22Rv1 (cell line): Measurements from ENCODE around the gene TGFBR3.

ENCODE experiments used
- H3K27ac ChIP-seq: fragments of 450-650 bp; 2 replicates; pipeline ENCODE4 v1.5.1; 2017
- ZFX ChIP-seq: fragments of 450-650 bp; IDR thresholded peaks from 2 replicates; pipeline ENCODE4 v1.6.1; 2017; ENCODE audit warnings: antibody characterized with exemption, borderline replicate concordance
- TF ChIP-seq, protein P1 (sequence below): fragments of 450-650 bp; IDR thresholded peaks from 2 replicates; pipeline ENCODE4 v1.5.1; 2017; ENCODE audit warnings: mild to moderate bottlenecking

The TGFBR3 gene

DNA sequence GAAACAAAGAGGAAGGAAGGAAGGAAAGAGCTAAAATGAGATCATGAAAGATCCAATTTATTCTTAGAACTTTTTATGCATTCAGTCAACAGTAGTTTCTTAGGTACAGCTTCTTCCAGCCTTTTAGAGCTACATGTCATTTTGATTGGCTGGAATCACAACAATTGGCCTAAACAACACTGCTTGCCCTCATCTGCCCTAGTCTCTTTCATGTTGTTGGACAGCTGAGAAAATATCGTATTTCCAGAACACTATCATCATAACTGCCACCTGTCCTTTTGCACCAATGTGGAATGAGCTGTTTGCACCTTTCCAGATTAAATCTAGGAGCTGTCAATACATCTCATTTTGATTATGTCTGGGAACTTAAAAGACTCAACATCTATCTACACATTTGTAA, 161.7 kb downstream of the TGFBR3 start:
- TF ChIP-seq, protein P1, sequence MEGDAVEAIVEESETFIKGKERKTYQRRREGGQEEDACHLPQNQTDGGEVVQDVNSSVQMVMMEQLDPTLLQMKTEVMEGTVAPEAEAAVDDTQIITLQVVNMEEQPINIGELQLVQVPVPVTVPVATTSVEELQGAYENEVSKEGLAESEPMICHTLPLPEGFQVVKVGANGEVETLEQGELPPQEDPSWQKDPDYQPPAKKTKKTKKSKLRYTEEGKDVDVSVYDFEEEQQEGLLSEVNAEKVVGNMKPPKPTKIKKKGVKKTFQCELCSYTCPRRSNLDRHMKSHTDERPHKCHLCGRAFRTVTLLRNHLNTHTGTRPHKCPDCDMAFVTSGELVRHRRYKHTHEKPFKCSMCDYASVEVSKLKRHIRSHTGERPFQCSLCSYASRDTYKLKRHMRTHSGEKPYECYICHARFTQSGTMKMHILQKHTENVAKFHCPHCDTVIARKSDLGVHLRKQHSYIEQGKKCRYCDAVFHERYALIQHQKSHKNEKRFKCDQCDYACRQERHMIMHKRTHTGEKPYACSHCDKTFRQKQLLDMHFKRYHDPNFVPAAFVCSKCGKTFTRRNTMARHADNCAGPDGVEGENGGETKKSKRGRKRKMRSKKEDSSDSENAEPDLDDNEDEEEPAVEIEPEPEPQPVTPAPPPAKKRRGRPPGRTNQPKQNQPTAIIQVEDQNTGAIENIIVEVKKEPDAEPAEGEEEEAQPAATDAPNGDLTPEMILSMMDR: no peak
- no peak for TF ChIP-seq ZFX
- H3K27ac ChIP-seq: no peak overlapping the region

GRCh38 chr1:91720044-91720443, 165.9 kb downstream of the TGFBR3 start:
- no peak overlapping the region for H3K27ac ChIP-seq
- TF ChIP-seq ZFX: no peak
- TF ChIP-seq, protein P1: no peak

DNA sequence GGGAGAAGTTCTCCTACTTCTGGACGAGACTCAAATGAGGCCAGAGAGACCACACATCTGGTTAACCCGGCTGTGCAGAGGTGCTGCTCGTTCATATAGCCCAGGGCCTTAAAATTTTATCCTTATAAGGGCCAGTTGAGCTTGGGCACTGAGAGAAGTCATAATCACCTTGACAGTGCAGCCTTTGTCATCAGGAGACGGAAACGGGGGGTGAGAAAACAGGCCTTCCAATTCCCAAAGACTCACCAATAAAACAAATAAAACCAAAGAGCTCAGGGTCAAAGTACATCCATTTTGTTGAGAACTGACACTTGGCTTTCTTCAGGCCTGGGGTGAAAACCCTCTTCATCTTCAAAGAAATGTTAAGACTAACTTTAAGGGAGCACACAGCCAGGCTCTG, 167.1 kb downstream of the TGFBR3 start:
- no peak overlapping the region for H3K27ac ChIP-seq

GRCh38 chr1:91718368-91718767, 167.6 kb downstream of the TGFBR3 start:
- H3K27ac ChIP-seq: no peak overlapping the region
- TF ChIP-seq, protein P1: no peak
- no peak for TF ChIP-seq ZFX

More for the DNA sequence above, 167.1 kb downstream of the TGFBR3 start:
- TF ChIP-seq, protein P1: no peak
- no peak for TF ChIP-seq ZFX

DNA sequence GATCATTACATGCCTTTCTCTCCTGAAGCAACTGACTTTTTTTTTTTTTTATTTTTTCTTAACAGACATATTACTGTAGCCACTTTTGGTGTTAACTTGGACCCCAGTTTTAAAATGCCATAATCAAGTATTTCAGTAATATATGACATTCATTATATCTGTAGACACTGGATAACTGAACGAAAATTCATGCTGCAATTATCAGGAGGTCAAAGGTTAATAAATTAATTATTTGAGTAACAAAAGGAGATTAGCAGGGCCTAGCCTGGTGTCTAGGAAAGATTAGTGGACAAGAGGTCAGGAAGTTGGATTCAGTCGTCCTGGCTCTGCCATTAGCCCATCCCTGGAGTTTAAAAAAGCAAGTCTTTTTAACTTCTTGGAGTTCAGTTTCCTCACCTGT, 168.1 kb downstream of the TGFBR3 start:
- TF ChIP-seq, protein P1: no peak
- TF ChIP-seq ZFX: no peak

DNA sequence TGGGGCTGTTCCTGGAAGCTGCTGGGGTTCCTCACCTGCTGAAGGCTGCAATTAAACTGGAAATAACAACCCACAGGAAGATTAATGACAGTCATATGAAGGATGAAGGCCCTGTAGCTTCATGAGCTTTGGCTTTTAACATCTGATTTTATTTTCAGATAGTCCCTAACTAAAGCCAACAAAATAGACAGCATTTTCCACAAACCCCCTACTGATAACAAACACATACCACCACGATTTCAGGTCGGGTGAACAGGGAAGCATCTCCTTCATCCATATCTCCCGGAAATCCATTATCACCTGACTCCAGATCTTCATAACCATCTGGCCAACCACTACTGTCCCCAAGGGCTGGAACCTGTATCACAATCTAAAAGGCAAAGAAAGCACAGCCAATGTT, 169.6 kb downstream of the TGFBR3 start:
- TF ChIP-seq, protein P1: no peak
- TF ChIP-seq ZFX: no peak
- H3K27ac ChIP-seq: no peak overlapping the region

More for the DNA sequence above, 168.1 kb downstream of the TGFBR3 start:
- no peak overlapping the region for H3K27ac ChIP-seq

DNA sequence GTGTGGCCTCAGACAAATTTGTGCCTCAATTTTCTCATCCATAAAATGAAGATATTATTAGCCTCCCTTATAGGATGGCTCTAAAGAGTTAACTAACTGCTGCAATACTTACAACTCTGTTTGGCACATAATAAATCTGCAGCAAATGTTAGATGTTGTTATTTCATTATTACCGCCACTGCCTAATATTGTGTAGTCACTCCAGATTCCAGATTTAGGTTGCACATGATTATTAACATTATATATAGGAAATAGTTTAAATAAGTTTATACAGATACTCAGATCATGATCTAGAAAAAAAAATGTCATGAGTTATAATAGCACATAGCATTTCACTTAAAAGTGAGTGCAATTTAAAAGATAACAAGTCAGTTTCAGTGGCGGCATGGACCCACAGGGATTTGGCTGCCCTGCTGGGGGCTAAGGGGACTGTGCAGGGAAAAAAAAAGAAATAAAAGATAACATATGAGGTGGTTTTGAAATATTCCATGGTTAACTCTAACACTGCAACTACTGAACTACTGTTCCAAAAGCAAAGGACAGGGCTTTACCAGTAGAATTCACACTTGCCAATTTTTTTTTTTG, 170.4 kb downstream of the TGFBR3 start:
- no peak for TF ChIP-seq ZFX
- TF ChIP-seq, protein P1: no peak
- H3K27ac ChIP-seq: no peak overlapping the region
